HepG2 (cell line): ENCODE results near the gene CAPRIN2. TPM values are rescaled to one million over a fixed set of nuclear protein-coding genes. Genes with fewer than 3 reads are reported as not detected.

Experiments used
- AGO2 ChIP-seq: fragments of 200-400 bp; formaldehyde crosslinking; optimal IDR thresholded peaks from 2 replicates; pipeline ENCODE3; 2017; ENCODE audit warnings: mild to moderate bottlenecking, low read depth, low read length, moderate library complexity
- ASH2L ChIP-seq: fragments of 300-600, 200-600 bp; sonication (generic); IDR thresholded peaks from 2 replicates; pipeline ENCODE4 v1.7.0; 2017; ENCODE audit warnings: low read depth, mild to moderate bottlenecking, moderate library complexity, mixed read lengths, low read length; ENCODE audit not compliant: insufficient read length
- CEBPB ChIP-seq: IDR thresholded peaks from 2 replicates; pipeline ENCODE4 v1.6.1; 2011; ENCODE audit warnings: low read depth, low read length, improper control_type of control experiment, borderline replicate concordance
- CENPX ChIP-seq: sonication (generic); formaldehyde crosslinking; IDR thresholded peaks from 2 replicates; pipeline ENCODE4 v1.9.0; 2021; ENCODE audit warnings: mild to moderate bottlenecking, missing genetic modification reagents, moderate library complexity
- DNMT1 ChIP-seq: sonication (generic); formaldehyde crosslinking; IDR thresholded peaks from 2 replicates; pipeline ENCODE4 v1.5.1; 2020; ENCODE audit warnings: mild to moderate bottlenecking, missing genetic modification reagents
- EP300 ChIP-seq, 3 experiments: sonication (generic) in 1 of 3; formaldehyde crosslinking in 1 of 3; IDR thresholded peaks; 2 replicates each; pipeline versions ENCODE4 v1.5.1 to v1.6.1; 2011 to 2020; ENCODE audit warnings: low read depth in 2 of 3, low read length in 2 of 3, borderline replicate concordance in 1 of 3, improper control_type of control experiment in 1 of 3, mild to moderate bottlenecking in 1 of 3, missing genetic modification reagents in 1 of 3, moderate library complexity in 1 of 3
- FOXA1 ChIP-seq, 2 experiments: fragments of 450-650 bp in 1 of 2; sonication (generic) in 1 of 2; formaldehyde crosslinking in 1 of 2; IDR thresholded peaks; 2 replicates each; pipeline versions ENCODE4 v1.4.0 to v1.6.1; 2016 to 2020; ENCODE audit warnings: missing genetic modification reagents in 1 of 2
- FOXP1 ChIP-seq, 2 experiments: fragments of 450-650 bp in 1 of 2; IDR thresholded peaks; 2 replicates each; pipeline ENCODE4 v1.6.1; 2017 to 2018; ENCODE audit warnings: antibody characterized with exemption in 1 of 2
- GATA4 ChIP-seq: sonication (generic); IDR thresholded peaks from 2 replicates; pipeline ENCODE4 v1.6.1; 2016; ENCODE audit warnings: antibody characterized with exemption, low read depth, borderline replicate concordance
- HHEX ChIP-seq: IDR thresholded peaks from 2 replicates; pipeline ENCODE4 v1.6.1; 2016; ENCODE audit warnings: control low read depth
- IKZF4 ChIP-seq: sonication (generic); formaldehyde crosslinking; IDR thresholded peaks from 2 replicates; pipeline ENCODE4 v1.5.1; 2020; ENCODE audit warnings: borderline replicate concordance, mild to moderate bottlenecking, low read depth, missing genetic modification reagents; ENCODE audit errors: not compliant biosample characterization
- KAT2B ChIP-seq: fragments of 150-350 bp; IDR thresholded peaks from 2 replicates; pipeline ENCODE4 v1.6.1; 2014; ENCODE audit warnings: low read depth, low read length, borderline replicate concordance
- KMT2B ChIP-seq: IDR thresholded peaks from 2 replicates; pipeline ENCODE4 v1.6.1; 2016; ENCODE audit warnings: missing genetic modification reagents, missing compliant biosample characterization
- MED1 ChIP-seq: sonication (generic); formaldehyde crosslinking; IDR thresholded peaks from 2 replicates; pipeline ENCODE4 v1.4.0; 2020; ENCODE audit warnings: missing genetic modification reagents
- NR2C2 ChIP-seq: sonication (generic); formaldehyde crosslinking; IDR thresholded peaks from 2 replicates; pipeline ENCODE4 v1.4.0; 2020; ENCODE audit warnings: missing genetic modification reagents, mild to moderate bottlenecking, moderate library complexity, borderline replicate concordance
- RARA ChIP-seq: IDR thresholded peaks from 2 replicates; pipeline ENCODE4 v1.6.1; 2016; ENCODE audit warnings: missing genetic modification reagents, missing compliant biosample characterization
- REPIN1 ChIP-seq: sonication (generic); formaldehyde crosslinking; IDR thresholded peaks from 2 replicates; pipeline ENCODE4 v1.8.0; 2022; ENCODE audit warnings: missing genetic modification reagents, low read depth, mild to moderate bottlenecking, borderline replicate concordance
- SAP130 ChIP-seq: IDR thresholded peaks from 2 replicates; pipeline ENCODE4 v1.6.1; 2016; ENCODE audit warnings: low read depth
- TBX3 ChIP-seq: fragments of 450-650 bp; IDR thresholded peaks from 2 replicates; pipeline ENCODE4 v1.6.1; 2017; ENCODE audit warnings: antibody characterized with exemption, mild to moderate bottlenecking, inconsistent platforms, borderline replicate concordance
- THYN1 ChIP-seq: sonication (generic); formaldehyde crosslinking; IDR thresholded peaks from 2 replicates; pipeline ENCODE4 v1.8.1; 2023; ENCODE audit warnings: low read depth, mild to moderate bottlenecking, moderate library complexity, missing genetic modification reagents, borderline replicate concordance
- ZBTB7B ChIP-seq: sonication (generic); formaldehyde crosslinking; IDR thresholded peaks from 2 replicates; pipeline ENCODE4 v1.4.0; 2020; ENCODE audit warnings: missing genetic modification reagents
- ZNF383 ChIP-seq: sonication (generic); formaldehyde crosslinking; IDR thresholded peaks from 2 replicates; pipeline ENCODE4 v1.4.0; 2020; ENCODE audit warnings: missing genetic modification reagents, mild to moderate bottlenecking, borderline replicate concordance
- ZNF44 ChIP-seq: sonication (generic); formaldehyde crosslinking; IDR thresholded peaks from 2 replicates; pipeline ENCODE4 v1.5.1; 2020; ENCODE audit warnings: mild to moderate bottlenecking, missing genetic modification reagents
- polyA plus RNA-seq, 8 experiments: library from polyadenylated mRNA; depleted of rRNA in 3 of 8; stranded (reverse) in 7 of 8; unstranded in 1 of 8; fragments of >200 nt; fragmentation: Illumina TruSeq in 4 of 8; extraction: Trizol in 4 of 8; gene quantifications; 2 replicates each; pipeline versions ENCODE4 v1.2.1 to v1.2.3, GENCODE V29; 2011 to 2016; ENCODE audit warnings: low read depth in 4 of 8, missing spikeins in 1 of 8, mixed read lengths in 1 of 8; ENCODE audit not compliant: insufficient read depth in 1 of 8
- total RNA-seq, 5 experiments: library from RNA; depleted of rRNA; stranded (reverse); fragments of >200 nt; fragmentation: Illumina TruSeq; extraction: Trizol; gene quantifications; 2 replicates each; pipeline ENCODE4 v1.2.3, GENCODE V29; 2016; ENCODE audit warnings: low read depth in 1 of 5
- TF ChIP-seq, protein P1 (sequence below): sonication (generic); formaldehyde crosslinking; IDR thresholded peaks from 2 replicates; pipeline ENCODE4 v1.4.0; 2020; ENCODE audit warnings: mild to moderate bottlenecking, low read depth, missing genetic modification reagents
- TF ChIP-seq, protein P2 (sequence below): sonication (generic); formaldehyde crosslinking; IDR thresholded peaks from 2 replicates; pipeline ENCODE4 v1.4.0; 2020; ENCODE audit warnings: missing genetic modification reagents
- TF ChIP-seq, protein P3 (sequence below): sonication (generic); formaldehyde crosslinking; IDR thresholded peaks from 2 replicates; pipeline ENCODE4 v1.4.0; 2020; ENCODE audit warnings: missing genetic modification reagents, borderline replicate concordance

The CAPRIN2 gene
- total and polyA plus RNA-seq, 2 of the 13 experiments (the other 11 are each of a cell fraction or from before 2014, with no cell fraction given) = 21.7 to 30.6 TPM

DNA sequence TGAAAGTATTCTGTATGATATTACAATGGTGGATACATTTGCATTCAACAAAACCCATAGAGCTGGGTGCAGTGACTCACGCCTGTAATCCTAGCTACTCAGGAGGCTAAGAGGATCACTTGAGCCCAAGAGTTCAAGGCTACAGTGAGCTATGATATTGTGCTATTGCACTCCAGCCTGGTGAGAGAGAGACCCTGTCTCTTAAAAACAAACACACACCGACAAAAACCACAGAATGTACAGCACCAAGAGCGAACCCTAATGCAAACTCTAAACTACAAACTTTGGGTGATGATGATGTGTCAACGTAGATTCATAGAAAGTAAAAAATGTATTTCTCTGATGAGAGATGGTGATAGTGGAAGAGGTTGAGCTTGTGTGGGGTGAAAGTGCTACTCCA lies 8.6 kb downstream of the CAPRIN2 start (continued):
- no peak for TF ChIP-seq CEBPB
- 0 out of 2 replicates have a peak, but pooled peaks have one; percentile 27 for TF ChIP-seq TBX3
- TF ChIP-seq, protein P1, sequence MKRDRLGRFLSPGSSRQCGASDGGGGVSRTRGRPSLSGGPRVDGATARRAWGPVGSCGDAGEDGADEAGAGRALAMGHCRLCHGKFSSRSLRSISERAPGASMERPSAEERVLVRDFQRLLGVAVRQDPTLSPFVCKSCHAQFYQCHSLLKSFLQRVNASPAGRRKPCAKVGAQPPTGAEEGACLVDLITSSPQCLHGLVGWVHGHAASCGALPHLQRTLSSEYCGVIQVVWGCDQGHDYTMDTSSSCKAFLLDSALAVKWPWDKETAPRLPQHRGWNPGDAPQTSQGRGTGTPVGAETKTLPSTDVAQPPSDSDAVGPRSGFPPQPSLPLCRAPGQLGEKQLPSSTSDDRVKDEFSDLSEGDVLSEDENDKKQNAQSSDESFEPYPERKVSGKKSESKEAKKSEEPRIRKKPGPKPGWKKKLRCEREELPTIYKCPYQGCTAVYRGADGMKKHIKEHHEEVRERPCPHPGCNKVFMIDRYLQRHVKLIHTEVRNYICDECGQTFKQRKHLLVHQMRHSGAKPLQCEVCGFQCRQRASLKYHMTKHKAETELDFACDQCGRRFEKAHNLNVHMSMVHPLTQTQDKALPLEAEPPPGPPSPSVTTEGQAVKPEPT (CRISPR knock-in tag) = no peak
- 0 out of 2 replicates have a peak, but pooled peaks have one; percentile 31 for TF ChIP-seq ZBTB7B (CRISPR knock-in tag)
- TF ChIP-seq CENPX (CRISPR knock-in tag) = no peak
- TF ChIP-seq NR2C2 (CRISPR knock-in tag) = peak; percentile 50; the same call in 1 of the 2 replicates
- peak; percentile 72 for TF ChIP-seq SAP130 (CRISPR knock-in tag)
- no peak for TF ChIP-seq KAT2B
- peak; percentile 93 for TF ChIP-seq RARA (CRISPR knock-in tag)
- peak; percentile 42; the same call in 1 of the 2 replicates for TF ChIP-seq MED1 (CRISPR knock-in tag)
- TF ChIP-seq, protein P2, sequence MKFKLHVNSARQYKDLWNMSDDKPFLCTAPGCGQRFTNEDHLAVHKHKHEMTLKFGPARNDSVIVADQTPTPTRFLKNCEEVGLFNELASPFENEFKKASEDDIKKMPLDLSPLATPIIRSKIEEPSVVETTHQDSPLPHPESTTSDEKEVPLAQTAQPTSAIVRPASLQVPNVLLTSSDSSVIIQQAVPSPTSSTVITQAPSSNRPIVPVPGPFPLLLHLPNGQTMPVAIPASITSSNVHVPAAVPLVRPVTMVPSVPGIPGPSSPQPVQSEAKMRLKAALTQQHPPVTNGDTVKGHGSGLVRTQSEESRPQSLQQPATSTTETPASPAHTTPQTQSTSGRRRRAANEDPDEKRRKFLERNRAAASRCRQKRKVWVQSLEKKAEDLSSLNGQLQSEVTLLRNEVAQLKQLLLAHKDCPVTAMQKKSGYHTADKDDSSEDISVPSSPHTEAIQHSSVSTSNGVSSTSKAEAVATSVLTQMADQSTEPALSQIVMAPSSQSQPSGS (CRISPR knock-in tag) = 0 out of 2 replicates have a peak, but pooled peaks have one; percentile 12
- 0 out of 2 replicates have a peak, but pooled peaks have one; percentile 79 for TF ChIP-seq THYN1
- no peak for TF ChIP-seq IKZF4 (CRISPR knock-in tag)
- TF ChIP-seq ASH2L = peak; percentile 24
- no peak for TF ChIP-seq FOXP1 (IDR thresholded peaks at IDR 0.05)
- TF ChIP-seq FOXP1 (CRISPR knock-in tag; IDR thresholded peaks at IDR 0.05) = peak; percentile 45; the same call in 1 of the 2 replicates
- TF ChIP-seq AGO2 = no peak
- TF ChIP-seq EP300 (IDR thresholded peaks at IDR 0.05; ENCODE audit: low read depth in 2 of 2, low read length in 2 of 2) = peak in 1 of 2 experiments; percentile 74; a peak in 2 of 4 replicates
- peak; percentile 31; the same call in 1 of the 2 replicates for TF ChIP-seq EP300 (CRISPR knock-in tag; IDR thresholded peaks at IDR 0.05; ENCODE audit: borderline replicate concordance)
- no peak for TF ChIP-seq ZNF383 (CRISPR knock-in tag)
- no peak for TF ChIP-seq ZNF44 (CRISPR knock-in tag)
- no peak for TF ChIP-seq FOXA1 (IDR thresholded peaks at IDR 0.05)
- TF ChIP-seq FOXA1 (CRISPR knock-in tag; IDR thresholded peaks at IDR 0.05) = peak; percentile 49; the same call in 1 of the 2 replicates
- TF ChIP-seq REPIN1 (CRISPR knock-in tag) = 0 out of 2 replicates have a peak, but pooled peaks have one; percentile 61
- TF ChIP-seq DNMT1 = no peak
- TF ChIP-seq, protein P3, sequence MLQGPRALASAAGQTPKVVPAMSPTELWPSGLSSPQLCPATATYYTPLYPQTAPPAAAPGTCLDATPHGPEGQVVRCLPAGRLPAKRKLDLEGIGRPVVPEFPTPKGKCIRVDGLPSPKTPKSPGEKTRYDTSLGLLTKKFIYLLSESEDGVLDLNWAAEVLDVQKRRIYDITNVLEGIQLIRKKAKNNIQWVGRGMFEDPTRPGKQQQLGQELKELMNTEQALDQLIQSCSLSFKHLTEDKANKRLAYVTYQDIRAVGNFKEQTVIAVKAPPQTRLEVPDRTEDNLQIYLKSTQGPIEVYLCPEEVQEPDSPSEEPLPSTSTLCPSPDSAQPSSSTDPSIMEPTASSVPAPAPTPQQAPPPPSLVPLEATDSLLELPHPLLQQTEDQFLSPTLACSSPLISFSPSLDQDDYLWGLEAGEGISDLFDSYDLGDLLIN (CRISPR knock-in tag) = no peak
- TF ChIP-seq HHEX (CRISPR knock-in tag) = peak; percentile 60; the same call in 1 of the 2 replicates
- no peak for TF ChIP-seq GATA4
- no peak for TF ChIP-seq KMT2B (CRISPR knock-in tag)
